GM19395 (cell line): Measurements from ENCODE around the gene OGFRL1.
A peak's percentile ranks its signal among the peaks of the same experiment; 100 is the strongest.

Source experiments
- ATAC-seq: cut with Tn5 transposase; IDR thresholded peaks from one replicate; pipeline ENCODE4 v1.9.1; 2021; ENCODE audit warnings: mild to moderate bottlenecking, moderate library complexity; ENCODE audit not compliant: unreplicated experiment

The OGFRL1 gene

GRCh38 chr6:71284785-71285184 lies 3.8 kb upstream of the OGFRL1 start:
- no peak for ATAC-seq

- ATAC-seq, result no peak
These were observed 1.6 kb upstream of the OGFRL1 start for GRCh38 chr6:71287038-71287437.

- ATAC-seq, result no peak
These were observed 734 bp upstream of the OGFRL1 start for GRCh38 chr6:71287926-71288227.

GRCh38 chr6:71289039-71289801 lies 609 bp downstream of the OGFRL1 start:
- peak; percentile 36 for ATAC-seq

- no peak for ATAC-seq
These were observed 1.2 kb downstream of the OGFRL1 start for GRCh38 chr6:71289802-71290175.

GRCh38 chr6:71290611-71291010 lies 2.0 kb downstream of the OGFRL1 start:
- ATAC-seq, result no peak

GRCh38 chr6:71292001-71292400 lies 3.4 kb downstream of the OGFRL1 start:
- ATAC-seq, result no peak

- ATAC-seq, result no peak
These were observed 5.5 kb downstream of the OGFRL1 start for GRCh38 chr6:71294121-71294523.

- no peak for ATAC-seq
These were observed 9.8 kb downstream of the OGFRL1 start for GRCh38 chr6:71298459-71298858.

GRCh38 chr6:71299541-71300470 lies 11.2 kb downstream of the OGFRL1 start:
- ATAC-seq, result no peak

GRCh38 chr6:71300561-71301168 lies 12.1 kb downstream of the OGFRL1 start:
- ATAC-seq, result no peak

GRCh38 chr6:71301546-71301945 lies 12.9 kb downstream of the OGFRL1 start:
- no peak for ATAC-seq

- ATAC-seq, result no peak
These were observed 21.0 kb downstream of the OGFRL1 start for GRCh38 chr6:71309656-71310055.

- no peak for ATAC-seq
These were observed 21.6 kb downstream of the OGFRL1 start for GRCh38 chr6:71310261-71310660.

GRCh38 chr6:71312089-71312488 lies 23.5 kb downstream of the OGFRL1 start:
- ATAC-seq, result no peak

GRCh38 chr6:71317441-71317840 lies 28.8 kb downstream of the OGFRL1 start:
- ATAC-seq, result no peak

- no peak for ATAC-seq
These were observed 31.4 kb downstream of the OGFRL1 start for GRCh38 chr6:71320041-71320440.

GRCh38 chr6:71321314-71321713 lies 32.7 kb downstream of the OGFRL1 start:
- ATAC-seq, result no peak

GRCh38 chr6:71324194-71324785 lies 35.7 kb downstream of the OGFRL1 start:
- no peak for ATAC-seq

- no peak for ATAC-seq
These were observed 38.0 kb downstream of the OGFRL1 start for GRCh38 chr6:71326611-71327010.

GRCh38 chr6:71330501-71330900 lies 41.9 kb downstream of the OGFRL1 start:
- no peak for ATAC-seq
